Fibroblast of lung (primary cell): Measurements from ENCODE around the gene WIPF2. TPM values are rescaled to one million over a fixed set of nuclear protein-coding genes. Genes with fewer than 3 reads are reported as not detected.

Source experiments
- DNase-seq, 2 donors: peaks; one replicate each; pipeline versions ENCODE4 v3.0.0 to v3.0.0-alpha.2; 2010; ENCODE audit warnings: low read depth in 2 of 2
- H2AFZ ChIP-seq: 2 replicates; pipeline ENCODE4 v1.5.1; 2012; ENCODE audit warnings: low read length, control low read depth, inconsistent platforms
- H3K27ac ChIP-seq: 2 replicates; pipeline ENCODE4 v1.5.1; 2011; ENCODE audit warnings: low read length, control low read depth; ENCODE audit not compliant: insufficient read depth
- H3K27me3 ChIP-seq: 2 replicates; pipeline ENCODE4 v1.5.1; 2011; ENCODE audit warnings: mild to moderate bottlenecking, low read length; ENCODE audit not compliant: control insufficient read depth, insufficient read depth
- H3K36me3 ChIP-seq: 2 replicates; pipeline ENCODE4 v1.5.1; 2011; ENCODE audit warnings: low read length; ENCODE audit not compliant: control insufficient read depth, insufficient read depth
- H3K4me1 ChIP-seq: 2 replicates; pipeline ENCODE4 v1.5.1; 2011; ENCODE audit warnings: low read length; ENCODE audit not compliant: control insufficient read depth, insufficient read depth; ENCODE audit errors: extremely low read depth
- H3K4me2 ChIP-seq: 2 replicates; pipeline ENCODE4 v1.5.1; 2011; ENCODE audit warnings: low read length, control low read depth; ENCODE audit not compliant: insufficient read depth; ENCODE audit errors: extremely low read depth
- H3K4me3 ChIP-seq, 4 experiments: fragments of 200-600 bp in 1 of 4; sonication (generic) in 1 of 4; replicated peaks in 1 of 4; 2 replicates each; pipeline ENCODE4 v1.5.1; 2011 to 2016; ENCODE audit warnings: low read length in 4 of 4, low read depth in 3 of 4, mild to moderate bottlenecking in 3 of 4, control low read depth in 2 of 4, inconsistent platforms in 1 of 4, mixed read lengths in 1 of 4; ENCODE audit not compliant: insufficient read depth in 1 of 4; ENCODE audit errors: control extremely low read depth in 1 of 4
- H3K79me2 ChIP-seq: 2 replicates; pipeline ENCODE4 v1.5.1; 2012; ENCODE audit warnings: mild to moderate bottlenecking, low read length, inconsistent platforms; ENCODE audit not compliant: control insufficient read depth, insufficient read depth
- H3K9ac ChIP-seq: 2 replicates; pipeline ENCODE4 v1.5.1; 2011; ENCODE audit warnings: mild to moderate bottlenecking, low read length, control low read depth; ENCODE audit not compliant: insufficient read depth
- H3K9me3 ChIP-seq: 2 replicates; pipeline ENCODE4 v1.5.1; 2012; ENCODE audit warnings: low read depth, low read length; ENCODE audit not compliant: control insufficient read depth, insufficient read depth
- H4K20me1 ChIP-seq: 2 replicates; pipeline ENCODE4 v1.5.1; 2011; ENCODE audit warnings: low read length; ENCODE audit not compliant: control insufficient read depth, insufficient read depth; ENCODE audit errors: extremely low read depth
- EZH2 ChIP-seq: IDR thresholded peaks from 2 replicates; pipeline ENCODE4 v1.5.1; 2012; ENCODE audit warnings: low read length, control low read depth, mild to moderate bottlenecking; ENCODE audit errors: missing control alignments
- polyA plus RNA-seq, 2 donors: library from polyadenylated mRNA; depleted of rRNA in 1 of 2; stranded (reverse) in 1 of 2; unstranded in 1 of 2; fragments of >200 nt; gene quantifications; 2 replicates each; pipeline ENCODE4 v1.2.1, GENCODE V29; 2011 to 2012; ENCODE audit warnings: missing spikeins in 1 of 2
- total RNA-seq: library from RNA; depleted of rRNA; stranded (reverse); fragments of >200 nt; gene quantifications from 2 replicates; pipeline ENCODE4 v1.2.1, GENCODE V29; 2014
- TF ChIP-seq, protein P1 (sequence below), 2 donors: IDR thresholded peaks in 1 of 2; conservative IDR thresholded peaks in 1 of 2; 1 replicate in 1 of 2; 2 replicates in 1 of 2; pipeline ENCODE4 v1.5.1; 2011 to 2012; ENCODE audit warnings: low read length in 2 of 2, control low read depth in 1 of 2, inconsistent platforms in 1 of 2, low read depth in 1 of 2, mild to moderate bottlenecking in 1 of 2

WIPF2 gene
- total and polyA plus RNA-seq, 2 donors (not counting 1 experiment from before 2014, with no cell fraction given): 7.6 to 9.1 TPM

DNA sequence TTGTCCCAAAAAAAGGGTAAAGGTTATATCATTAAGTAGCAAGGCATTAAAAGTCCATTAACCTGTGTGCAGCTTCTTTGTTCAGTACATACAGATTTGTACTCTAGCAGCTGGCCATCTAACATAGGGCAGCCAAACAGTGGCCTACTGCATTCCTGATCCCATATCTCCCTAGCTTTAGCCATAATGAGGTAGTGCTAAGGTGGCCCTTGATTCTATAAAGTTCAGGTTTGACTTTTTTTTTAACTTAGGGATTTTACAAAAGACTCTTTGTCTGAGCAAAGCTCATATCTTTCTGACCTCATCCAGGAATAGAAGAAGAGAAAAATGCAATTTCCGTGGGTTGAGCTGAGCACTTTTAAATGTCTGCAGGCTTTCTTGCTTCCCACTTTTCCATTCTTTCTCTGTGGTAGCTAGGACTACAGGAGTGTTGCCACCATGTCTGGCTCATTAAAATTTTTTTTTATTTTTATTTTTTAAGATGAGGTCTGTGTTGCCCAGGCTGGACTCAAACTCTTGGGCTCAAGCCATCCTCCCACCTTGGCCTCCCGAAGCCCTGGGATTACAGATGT lies 49.1 kb downstream of the WIPF2 start:
- Histone ChIP-seq H3K27ac (no peak overlapping the region), H3K4me2 (no peak overlapping the region), H3K4me1 (no peaks in the 10 kb centered on the region), H4K20me1 (no peaks in the 10 kb centered on the region), H3K9ac (no peak overlapping the region), H3K9me3 (no peaks in the 10 kb centered on the region), H3K36me3 (peaks cover 8% of the 10 kb centered on the region), H3K27me3 (no peaks in the 10 kb centered on the region), H2AFZ (no peak overlapping the region), H3K79me2 (no peaks in the 10 kb centered on the region), H3K4me3 (no peak overlapping the region)
- peak in 1 of 2 donors; percentile 61 for DNase-seq
- no peak for TF ChIP-seq EZH2
- TF ChIP-seq, protein P1, sequence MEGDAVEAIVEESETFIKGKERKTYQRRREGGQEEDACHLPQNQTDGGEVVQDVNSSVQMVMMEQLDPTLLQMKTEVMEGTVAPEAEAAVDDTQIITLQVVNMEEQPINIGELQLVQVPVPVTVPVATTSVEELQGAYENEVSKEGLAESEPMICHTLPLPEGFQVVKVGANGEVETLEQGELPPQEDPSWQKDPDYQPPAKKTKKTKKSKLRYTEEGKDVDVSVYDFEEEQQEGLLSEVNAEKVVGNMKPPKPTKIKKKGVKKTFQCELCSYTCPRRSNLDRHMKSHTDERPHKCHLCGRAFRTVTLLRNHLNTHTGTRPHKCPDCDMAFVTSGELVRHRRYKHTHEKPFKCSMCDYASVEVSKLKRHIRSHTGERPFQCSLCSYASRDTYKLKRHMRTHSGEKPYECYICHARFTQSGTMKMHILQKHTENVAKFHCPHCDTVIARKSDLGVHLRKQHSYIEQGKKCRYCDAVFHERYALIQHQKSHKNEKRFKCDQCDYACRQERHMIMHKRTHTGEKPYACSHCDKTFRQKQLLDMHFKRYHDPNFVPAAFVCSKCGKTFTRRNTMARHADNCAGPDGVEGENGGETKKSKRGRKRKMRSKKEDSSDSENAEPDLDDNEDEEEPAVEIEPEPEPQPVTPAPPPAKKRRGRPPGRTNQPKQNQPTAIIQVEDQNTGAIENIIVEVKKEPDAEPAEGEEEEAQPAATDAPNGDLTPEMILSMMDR (conservative IDR thresholded peaks at IDR 0.05 in 1 of 2, IDR thresholded peaks at IDR 0.05 in 1 of 2; ENCODE audit: low read depth in 1 of 2, low read length in 2 of 2): no peak

DNA sequence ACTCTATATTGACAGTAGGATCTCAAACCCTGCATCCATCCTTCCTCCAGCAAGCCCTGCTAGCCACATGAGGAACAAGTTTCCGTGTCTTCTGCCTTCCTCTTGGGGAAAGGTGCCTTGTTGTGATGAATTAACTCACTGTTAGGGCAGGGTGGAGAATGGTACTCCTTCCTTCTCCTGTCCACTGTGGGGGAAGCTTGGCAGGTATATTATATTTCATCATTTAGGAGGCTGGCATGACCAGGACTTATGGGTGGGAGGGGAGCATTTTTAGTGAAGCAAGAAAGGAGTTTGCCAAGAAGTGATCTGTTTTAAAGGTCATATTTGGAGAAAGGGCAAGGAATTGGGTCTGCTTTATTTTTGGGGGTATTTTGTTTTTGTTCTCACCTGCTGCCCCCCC lies 59.3 kb downstream of the WIPF2 start:
- Histone ChIP-seq H3K9me3 (no peaks in the 10 kb centered on the region), H3K4me1 (peaks cover 3% of the 10 kb centered on the region), H3K4me3 (no peak overlapping the region), H2AFZ (no peak overlapping the region), H3K27me3 (no peaks in the 10 kb centered on the region), H3K36me3 (peaks cover 8% of the 10 kb centered on the region), H3K27ac (no peak overlapping the region), H3K79me2 (no peaks in the 10 kb centered on the region), H4K20me1 (no peaks in the 10 kb centered on the region), H3K9ac (no peak overlapping the region), H3K4me2 (no peak overlapping the region)
- DNase-seq: no peak
- no peak for TF ChIP-seq EZH2
- TF ChIP-seq, protein P1 (conservative IDR thresholded peaks at IDR 0.05 in 1 of 2, IDR thresholded peaks at IDR 0.05 in 1 of 2; ENCODE audit: low read depth in 1 of 2, low read length in 2 of 2): no peak

DNA sequence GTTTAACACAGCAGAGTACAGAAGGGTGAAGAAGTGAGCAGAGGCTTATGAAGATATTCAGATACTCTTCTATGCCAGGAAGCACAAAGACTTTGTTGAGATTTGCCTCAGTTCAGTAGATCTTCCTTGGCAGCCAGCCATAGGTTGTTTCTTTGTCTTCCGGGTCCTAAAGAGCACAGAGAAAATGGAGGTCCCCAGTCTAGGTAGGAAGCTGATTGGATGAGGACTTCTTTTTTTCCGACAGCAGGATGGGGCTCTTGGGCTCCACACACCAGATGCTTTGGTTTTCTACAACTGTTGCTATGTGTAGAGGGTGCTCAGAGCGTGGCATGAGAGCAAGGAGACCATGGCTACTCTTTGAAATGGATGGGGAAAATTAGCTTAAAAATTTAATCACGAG lies 60.3 kb downstream of the WIPF2 start:
- H3K9ac ChIP-seq: no peak overlapping the region
- no peak overlapping the region for H2AFZ ChIP-seq
- no peaks in the 10 kb centered on the region for H4K20me1 ChIP-seq
- H3K36me3 ChIP-seq: peaks cover 8% of the 10 kb centered on the region
- H3K4me3 ChIP-seq: no peak overlapping the region
- no peaks in the 10 kb centered on the region for H3K9me3 ChIP-seq
- TF ChIP-seq, protein P1 (conservative IDR thresholded peaks at IDR 0.05 in 1 of 2, IDR thresholded peaks at IDR 0.05 in 1 of 2; ENCODE audit: low read depth in 1 of 2, low read length in 2 of 2): no peak
- no peak for TF ChIP-seq EZH2
- DNase-seq: no peak
- no peak overlapping the region for H3K4me2 ChIP-seq
- no peaks in the 10 kb centered on the region for H3K27me3 ChIP-seq
- H3K79me2 ChIP-seq: no peaks in the 10 kb centered on the region
- H3K27ac ChIP-seq: no peak overlapping the region
- peaks cover 8% of the 10 kb centered on the region for H3K4me1 ChIP-seq
